HCT116 (cell line): ENCODE measurements around the gene CRIP2.

ENCODE experiments used
- CEBPB ChIP-seq: IDR thresholded peaks from 2 replicates; pipeline ENCODE4 v1.6.1; 2012; ENCODE audit warnings: low read depth
- ELF1 ChIP-seq: IDR thresholded peaks from 2 replicates; pipeline ENCODE4 v1.6.1; 2012; ENCODE audit warnings: low read depth, borderline replicate concordance
- EZH2 ChIP-seq: fragments of 200-600 bp; sonication (generic); IDR thresholded peaks from 2 replicates; pipeline ENCODE4 v1.6.1; 2017; ENCODE audit warnings: antibody characterized with exemption, mixed run types
- POLR2AphosphoS5 ChIP-seq: IDR thresholded peaks from 2 replicates; pipeline ENCODE4 v1.6.1; 2011; ENCODE audit warnings: mild to moderate bottlenecking, low read depth, low read length, moderate library complexity
- SRF ChIP-seq: IDR thresholded peaks from 2 replicates; pipeline ENCODE4 v1.6.1; 2012; ENCODE audit warnings: low read depth
- ZBTB33 ChIP-seq: IDR thresholded peaks from 2 replicates; pipeline ENCODE4 v1.6.1; 2011; ENCODE audit warnings: mild to moderate bottlenecking, low read length, moderate library complexity; ENCODE audit not compliant: insufficient replicate concordance; ENCODE audit errors: extremely low read depth
- ZNF274 ChIP-seq: fragments of 200-500 bp; sonication (Bioruptor generic); IDR thresholded peaks from 2 replicates; pipeline ENCODE4 v1.6.1; 2014; ENCODE audit warnings: mild to moderate bottlenecking, low read depth, low read length, inconsistent platforms
- TF ChIP-seq, protein P1 (sequence below), 3 experiments: fragments of 200-600 bp in 1 of 3; sonication (generic) in 1 of 3; IDR thresholded peaks in 2 of 3; conservative IDR thresholded peaks in 1 of 3; 2 replicates each; pipeline ENCODE4 v1.5.1; 2012 to 2017; ENCODE audit warnings: low read depth in 2 of 3, low read length in 2 of 3, antibody characterized with exemption in 1 of 3, borderline replicate concordance in 1 of 3, control low read depth in 1 of 3, mild to moderate bottlenecking in 1 of 3, mixed read lengths in 1 of 3, mixed run types in 1 of 3, moderate library complexity in 1 of 3; ENCODE audit not compliant: insufficient read depth in 1 of 3
- TF ChIP-seq, protein P2 (sequence below): IDR thresholded peaks from 2 replicates; pipeline ENCODE4 v1.6.1; 2012

GRCh38 chr14:105432657-105433056 is 42.0 kb upstream of the CRIP2 start:
- TF ChIP-seq, protein P1, sequence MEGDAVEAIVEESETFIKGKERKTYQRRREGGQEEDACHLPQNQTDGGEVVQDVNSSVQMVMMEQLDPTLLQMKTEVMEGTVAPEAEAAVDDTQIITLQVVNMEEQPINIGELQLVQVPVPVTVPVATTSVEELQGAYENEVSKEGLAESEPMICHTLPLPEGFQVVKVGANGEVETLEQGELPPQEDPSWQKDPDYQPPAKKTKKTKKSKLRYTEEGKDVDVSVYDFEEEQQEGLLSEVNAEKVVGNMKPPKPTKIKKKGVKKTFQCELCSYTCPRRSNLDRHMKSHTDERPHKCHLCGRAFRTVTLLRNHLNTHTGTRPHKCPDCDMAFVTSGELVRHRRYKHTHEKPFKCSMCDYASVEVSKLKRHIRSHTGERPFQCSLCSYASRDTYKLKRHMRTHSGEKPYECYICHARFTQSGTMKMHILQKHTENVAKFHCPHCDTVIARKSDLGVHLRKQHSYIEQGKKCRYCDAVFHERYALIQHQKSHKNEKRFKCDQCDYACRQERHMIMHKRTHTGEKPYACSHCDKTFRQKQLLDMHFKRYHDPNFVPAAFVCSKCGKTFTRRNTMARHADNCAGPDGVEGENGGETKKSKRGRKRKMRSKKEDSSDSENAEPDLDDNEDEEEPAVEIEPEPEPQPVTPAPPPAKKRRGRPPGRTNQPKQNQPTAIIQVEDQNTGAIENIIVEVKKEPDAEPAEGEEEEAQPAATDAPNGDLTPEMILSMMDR (IDR thresholded peaks at IDR 0.05 in 2 of 3, conservative IDR thresholded peaks at IDR 0.05 in 1 of 3; ENCODE audit: borderline replicate concordance in 1 of 3, insufficient read depth in 1 of 3, low read depth in 2 of 3, low read length in 2 of 3): no peak
- no peak for TF ChIP-seq POLR2AphosphoS5
- no peak for TF ChIP-seq SRF
- no peak for TF ChIP-seq CEBPB
- TF ChIP-seq ELF1: no peak
- no peak for TF ChIP-seq ZBTB33
- TF ChIP-seq ZNF274: no peak
- TF ChIP-seq EZH2: no peak
- TF ChIP-seq, protein P2, sequence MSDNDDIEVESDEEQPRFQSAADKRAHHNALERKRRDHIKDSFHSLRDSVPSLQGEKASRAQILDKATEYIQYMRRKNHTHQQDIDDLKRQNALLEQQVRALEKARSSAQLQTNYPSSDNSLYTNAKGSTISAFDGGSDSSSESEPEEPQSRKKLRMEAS: no peak
